ENCODE results near the gene LBHD2. TPM values are rescaled to one million over a fixed set of nuclear protein-coding genes. Genes with fewer than 3 reads are reported as not detected.

LBHD2 gene
- total and polyA plus RNA-seq, 10 of the 15 experiments (the other 5 are each of a cell fraction or from before 2014, with no cell fraction given): not detected

GRCh38 chr14:103137689-103138300 is 53.8 kb downstream of the LBHD2 start:
- ChIA-PET POLR2A (interaction anchor here (0.9 kb wide), 1 partner anchor 13 kb away, joined by 3 read pairs; no protein-coding TSS in a partner anchor), CTCF (interaction anchor here (0.7 to 8.6 kb wide), 3 partner anchors 23 to 33 kb away, joined by 3 to 176 read pairs (median 7); no protein-coding TSS in a partner anchor), SMC1A (ENCODE audit: uncharacterized antibody, unreplicated experiment) (no interaction called here), RAD21 (ENCODE audit: unreplicated experiment) (interaction anchor here (1.5 to 5.3 kb wide), 2 partner anchors 33 kb away, joined by 7 to 120 read pairs; no protein-coding TSS in a partner anchor)
- no peak for TF ChIP-seq SIN3A (IDR thresholded peaks at IDR 0.05; ENCODE audit: low read depth, low read length)
- no peak for TF ChIP-seq ZNF274 (IDR thresholded peaks at IDR 0.05; ENCODE audit: insufficient read depth, insufficient read length)
- TF ChIP-seq POLR2A (IDR thresholded peaks at IDR 0.05; ENCODE audit: low read depth, low read length): no peak
- TF ChIP-seq MLLT1 (IDR thresholded peaks at IDR 0.05): no peak
- TF ChIP-seq ZBTB4 (CRISPR knock-in tag; IDR thresholded peaks at IDR 0.05): no peak
- TF ChIP-seq RUNX3 (IDR thresholded peaks at IDR 0.05; ENCODE audit: low read length): no peak
- Histone ChIP-seq H3K79me2 (ENCODE audit: control insufficient read depth, insufficient read depth, low read length) (no peaks in the 10 kb centered on the region), H4K20me1 (ENCODE audit: control insufficient read depth, insufficient read depth) (no peaks in the 10 kb centered on the region), H3K9ac (ENCODE audit: control insufficient read depth, insufficient read depth, low read length) (no peak overlapping the region), H3K4me3 (no peak overlapping the region), H3K9me3 (replicated peaks; ENCODE audit: control insufficient read depth, insufficient read depth, low read length) (no peaks in the 10 kb centered on the region), H2AFZ (ENCODE audit: control insufficient read depth, low read depth, low read length) (no peak overlapping the region), H3K36me3 (ENCODE audit: control insufficient read depth in 2 of 2, insufficient read depth in 2 of 2, low read length in 1 of 2) (peaks cover 3 to 5% of the 10 kb centered on the region in 2 experiments; a peak in 3 of 4 replicates), H3K4me2 (ENCODE audit: control insufficient read depth, insufficient read depth) (no peak overlapping the region), H3K27me3 (replicated peaks in 1 of 2; ENCODE audit: control insufficient read depth in 2 of 2, insufficient read depth in 2 of 2, low read length in 1 of 2) (no peaks in the 10 kb centered on the region), H3K4me1 (ENCODE audit: control insufficient read depth, insufficient read depth, low read length) (peaks cover 16% of the 10 kb centered on the region), H3K27ac (ENCODE audit: control insufficient read depth, insufficient read depth) (no peak overlapping the region)
- DNase-seq (ENCODE audit: low read depth, low spot score) (no peak), ATAC-seq (no peak), FAIRE-seq (no peak)
- intact Hi-C loops (cut with micrococcal nuclease; ENCODE audit: unreplicated experiment) (no loop called here), in situ Hi-C loops (cut with MboI) (no loop called here)
- 78% methylated on average over 21 of the region's 22 CpGs for WGBS (ENCODE audit: insufficient coverage, insufficient replicate concordance, low lambda C conversion rate, missing lambda C conversion rate)
- no TSS peak for BruUV-seq (replicated peaks)
